HK-2 (cell line): ENCODE data around the gene TAGAP.

Source experiments
- DNase-seq: peaks from one replicate; pipeline ENCODE4 v3.0.0-alpha.2; 2018; ENCODE audit not compliant: unreplicated experiment

TAGAP gene

DNA sequence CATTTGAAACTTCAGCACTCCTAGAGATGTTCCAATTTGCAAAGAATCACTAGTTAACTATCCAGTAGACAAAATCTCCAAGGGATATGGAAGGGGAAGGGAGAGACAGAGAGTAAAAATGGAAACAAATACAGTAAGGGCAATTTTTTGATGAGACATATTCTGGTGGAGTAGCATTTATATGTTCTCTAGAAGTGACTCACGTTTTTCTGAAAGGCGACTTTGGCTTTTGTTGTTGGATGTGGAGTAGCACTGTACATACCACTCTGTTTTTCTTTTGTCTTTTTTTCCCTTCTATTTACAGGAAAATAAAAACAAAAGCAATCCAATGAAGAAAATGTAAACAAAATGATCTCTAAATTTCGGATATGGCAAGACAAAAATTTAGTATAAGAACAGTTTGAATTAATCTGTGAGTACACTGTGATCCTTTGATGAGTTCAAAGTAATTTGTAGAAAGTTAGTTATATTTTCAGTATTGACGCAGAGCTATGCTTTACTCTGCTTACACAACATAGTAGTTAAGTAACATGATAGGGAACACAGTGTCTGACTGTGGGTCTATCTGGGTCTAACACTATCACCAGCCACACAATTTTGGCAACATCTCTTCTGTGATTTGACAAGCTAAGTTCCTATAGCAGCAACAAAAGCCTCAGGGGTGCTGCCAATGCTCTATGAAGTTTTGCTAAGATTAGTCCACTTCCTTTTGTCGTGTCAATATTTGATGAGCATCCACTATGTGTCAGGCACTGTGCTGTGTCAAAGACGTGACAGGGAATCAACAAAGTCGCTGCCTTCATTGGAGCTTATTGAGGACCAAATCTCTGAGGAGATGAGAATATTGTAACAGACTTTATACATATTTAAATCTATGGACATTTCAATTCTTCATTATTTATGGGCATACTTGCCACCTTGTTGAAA, 27.3 kb upstream of the TAGAP start:
- DNase-seq, result no peak

DNA sequence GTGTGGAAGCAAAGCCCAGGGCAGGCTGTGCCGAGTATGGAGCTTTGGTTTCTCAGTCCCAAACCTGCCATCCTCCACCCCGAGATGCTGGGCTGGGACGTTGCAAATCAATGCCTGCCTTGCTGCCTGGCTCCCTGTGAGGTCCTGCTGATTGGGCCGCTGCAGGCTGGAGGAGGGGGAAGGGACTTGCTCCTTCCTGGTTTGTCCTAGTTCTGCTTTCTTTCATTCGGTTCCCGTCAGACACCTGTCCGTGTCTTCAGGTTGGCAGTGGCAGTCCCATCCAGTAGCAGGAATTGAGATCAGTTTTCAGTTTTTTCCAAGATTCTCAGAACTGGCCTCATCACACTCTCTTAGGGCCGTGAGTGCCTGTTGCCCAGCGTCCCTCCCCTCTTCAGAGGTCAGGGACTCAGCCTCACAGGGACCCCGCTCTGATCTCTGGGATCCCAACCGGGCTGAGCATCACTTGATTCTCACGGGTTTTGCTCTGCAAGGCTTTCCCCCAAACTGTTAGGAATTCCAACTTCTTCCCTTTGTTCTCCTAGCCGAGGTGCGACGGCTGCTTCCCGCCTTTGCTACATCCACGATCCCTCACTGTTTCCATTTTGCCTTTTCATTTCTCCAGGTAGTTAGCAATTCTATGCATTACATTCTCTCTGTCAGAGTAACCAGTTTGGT, 24.2 kb upstream of the TAGAP start:
- no peak for DNase-seq

DNA sequence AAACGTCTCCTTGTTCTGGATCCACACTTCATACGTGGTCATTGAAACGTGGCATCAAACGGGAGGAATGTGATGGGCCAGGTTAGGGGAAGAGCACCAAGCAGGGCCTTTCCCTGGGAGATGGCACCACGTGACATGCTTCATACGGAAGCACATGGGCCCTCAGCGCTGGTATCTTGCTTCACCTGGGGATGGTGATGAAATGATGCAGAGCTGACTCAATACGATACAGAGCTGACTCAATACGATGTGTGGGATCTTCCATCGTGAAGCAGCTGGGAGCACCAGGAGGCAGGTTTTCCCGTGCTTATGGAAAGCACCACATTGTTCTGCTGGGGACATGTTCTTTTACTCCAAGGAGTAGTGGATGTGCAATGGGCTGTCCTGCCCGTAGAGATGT, 22.5 kb upstream of the TAGAP start:
- DNase-seq, result no peak

DNA sequence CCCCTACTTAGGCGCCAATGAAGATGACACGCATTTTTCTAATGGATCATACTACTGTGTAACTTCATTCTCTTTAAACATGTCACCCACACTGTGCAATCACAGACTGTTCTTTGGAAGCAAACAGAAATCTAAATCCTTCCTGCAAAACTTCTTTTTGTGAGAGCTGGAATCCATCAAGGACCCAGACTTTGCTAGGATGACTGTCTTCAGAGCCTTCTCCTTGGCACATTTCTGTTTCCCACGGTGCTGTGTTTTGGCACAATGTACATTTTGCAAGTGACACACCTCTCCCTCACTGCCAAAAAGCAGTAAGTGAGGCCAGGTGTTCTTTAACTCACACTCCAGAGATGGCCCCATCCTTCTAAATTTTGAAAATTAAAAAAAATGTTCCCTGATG, 21.7 kb upstream of the TAGAP start:
- DNase-seq, result no peak

DNA sequence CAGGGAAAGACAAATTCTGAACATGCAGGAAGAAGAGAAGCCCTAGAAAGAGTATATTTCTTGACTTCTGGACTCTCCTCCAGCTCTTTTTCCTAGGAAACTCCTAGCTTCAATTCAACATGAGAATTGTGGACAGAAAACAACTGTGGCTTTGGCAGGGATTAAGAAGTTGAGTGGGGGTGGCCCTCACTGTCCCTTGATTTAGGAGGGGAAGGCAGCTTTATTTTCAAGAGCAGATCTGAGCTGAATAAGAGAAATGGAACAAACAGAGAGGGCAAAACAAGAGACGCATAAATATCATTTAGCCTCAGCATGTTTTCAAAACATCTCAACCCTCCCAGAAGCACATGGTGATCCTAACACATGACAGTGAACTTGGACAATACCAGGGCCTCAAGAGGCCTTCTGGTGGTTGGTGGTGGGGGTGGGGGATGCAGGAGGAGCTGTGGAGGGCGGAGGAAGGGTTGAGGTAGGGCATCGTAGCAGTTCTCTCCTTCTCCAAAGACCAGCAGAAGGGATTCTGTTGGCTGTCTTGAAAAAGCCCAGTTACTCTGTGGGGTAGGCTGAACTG, 21.1 kb upstream of the TAGAP start:
- DNase-seq, result no peak

DNA sequence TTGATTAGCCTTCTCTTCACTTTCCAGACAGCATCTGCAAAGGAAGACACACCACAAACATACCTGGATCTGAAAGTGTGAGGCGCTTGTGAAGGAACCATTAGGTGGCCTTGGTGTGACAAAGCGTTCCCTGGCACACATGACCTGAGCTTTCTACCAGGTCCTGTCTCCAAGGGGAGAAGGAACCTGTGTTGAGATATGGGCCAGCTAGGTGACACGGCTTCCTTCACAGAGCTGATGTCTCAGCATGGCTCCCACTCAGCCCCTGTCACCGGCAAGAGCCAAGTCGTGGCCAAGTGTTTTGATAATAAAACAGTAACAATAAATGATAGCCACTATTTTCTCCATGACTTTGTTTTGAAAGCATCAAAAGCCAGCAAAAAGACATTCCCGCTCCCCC, 20.3 kb upstream of the TAGAP start:
- no peak for DNase-seq

DNA sequence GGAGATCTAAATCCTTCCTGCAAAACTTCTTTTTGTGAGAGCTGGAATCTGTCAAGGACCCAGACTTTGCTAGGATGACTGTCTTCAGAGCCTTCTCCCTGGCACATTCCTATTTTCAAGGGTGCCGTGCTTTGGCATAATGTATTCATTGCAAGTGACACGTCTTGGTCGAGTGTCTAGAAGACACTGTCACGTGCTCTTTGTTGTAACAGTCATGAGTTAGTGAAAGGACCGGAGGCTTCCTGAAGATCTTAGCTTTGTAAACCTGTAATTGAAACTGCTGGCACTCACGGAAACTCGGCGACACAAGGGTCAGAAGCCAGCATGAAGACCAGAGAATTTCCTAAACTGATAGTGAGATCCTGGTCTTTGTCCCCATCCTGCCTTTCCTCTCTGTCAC, 19.7 kb upstream of the TAGAP start:
- no peak for DNase-seq

DNA sequence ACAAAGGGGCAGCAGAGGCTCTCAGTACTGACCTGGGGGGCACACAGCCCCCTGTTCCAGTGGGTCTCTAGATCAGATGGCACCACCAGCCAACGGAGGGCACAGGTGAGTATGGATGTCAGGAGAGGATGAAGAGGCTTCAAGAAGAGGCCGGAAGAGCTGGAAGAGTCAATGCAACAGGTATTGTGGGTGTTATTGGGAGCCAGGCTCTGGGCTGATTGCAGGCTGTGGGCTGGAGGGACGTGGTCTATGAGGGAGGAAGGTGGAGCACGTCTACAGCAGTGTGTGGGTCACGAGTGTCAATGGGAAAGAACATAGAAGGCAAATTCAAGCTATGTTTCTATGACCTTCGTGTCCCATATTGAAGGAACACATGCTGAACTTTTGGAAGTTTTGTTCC, 18.8 kb upstream of the TAGAP start:
- DNase-seq, result no peak

DNA sequence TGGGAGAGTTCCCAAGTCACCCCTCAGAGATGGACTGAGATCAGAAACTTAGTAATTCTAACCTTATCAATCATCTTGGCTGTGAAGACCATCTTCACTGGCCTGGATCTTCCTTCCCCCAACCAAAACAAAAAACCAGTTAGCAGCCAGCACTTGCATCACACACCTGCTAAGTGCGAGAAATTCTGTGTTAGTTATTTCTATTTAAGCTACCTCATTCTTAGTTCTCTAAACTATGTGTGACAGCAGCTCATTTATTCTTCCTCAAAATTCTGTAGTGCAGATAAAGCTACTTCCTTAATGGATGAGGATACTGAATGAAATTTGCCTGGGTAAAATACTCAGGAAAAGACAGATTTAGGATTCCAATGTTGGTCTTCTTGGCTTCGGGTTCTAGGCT, 18.2 kb upstream of the TAGAP start:
- DNase-seq, result no peak

DNA sequence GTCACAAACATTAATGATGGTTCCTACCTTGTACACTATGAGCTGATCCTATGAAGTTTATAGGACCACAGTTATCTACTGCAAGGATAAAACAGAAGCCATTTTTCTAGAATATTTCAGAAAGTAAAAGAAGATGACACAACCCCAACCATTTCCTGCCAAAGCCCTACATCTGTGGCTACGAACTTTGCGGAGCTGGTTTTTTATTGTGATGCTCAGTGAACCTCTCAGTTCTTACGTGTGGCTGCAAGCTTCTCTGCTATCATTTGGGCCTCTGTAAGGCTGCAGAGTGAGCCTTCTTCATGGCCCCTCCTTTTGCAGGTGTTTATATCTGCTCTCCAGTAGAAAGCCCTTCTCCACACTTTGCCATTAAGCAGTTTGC, 17.8 kb upstream of the TAGAP start:
- DNase-seq, result no peak

DNA sequence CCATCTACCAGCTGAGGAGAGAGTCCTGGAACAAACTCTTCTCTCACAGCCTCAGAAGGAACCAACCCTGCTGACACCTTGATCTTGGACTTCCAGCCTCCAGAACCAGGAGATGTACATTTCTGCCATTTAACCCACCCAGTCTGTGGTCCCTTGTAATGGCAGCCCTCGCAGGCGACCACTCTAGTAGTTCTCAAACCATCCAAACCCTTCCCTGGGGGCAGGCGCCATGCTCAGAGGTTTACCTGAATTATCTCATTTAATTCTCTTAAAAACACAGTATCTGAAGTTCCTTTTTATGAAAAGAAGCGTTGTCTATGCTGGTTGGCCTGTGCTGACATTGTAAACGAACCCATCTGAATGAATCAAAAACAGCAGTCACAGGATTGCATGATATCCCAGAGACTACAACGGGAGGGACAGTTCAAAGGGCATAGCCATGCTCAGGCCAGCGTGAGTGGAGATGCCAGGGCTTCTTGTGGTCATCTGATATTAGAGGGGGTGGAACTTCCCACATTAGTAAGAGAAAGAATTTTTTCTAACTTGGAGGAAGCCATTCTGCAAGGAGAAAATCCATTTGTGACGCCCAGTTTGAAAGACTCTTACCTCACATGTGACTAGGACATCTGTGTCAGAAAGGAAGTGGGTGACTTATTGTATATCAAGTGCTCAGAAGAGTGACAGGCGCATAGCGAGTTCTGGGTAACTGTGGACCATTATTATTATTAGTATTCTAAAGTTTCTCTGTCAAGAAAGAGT, 17.2 kb upstream of the TAGAP start:
- DNase-seq, result no peak

DNA sequence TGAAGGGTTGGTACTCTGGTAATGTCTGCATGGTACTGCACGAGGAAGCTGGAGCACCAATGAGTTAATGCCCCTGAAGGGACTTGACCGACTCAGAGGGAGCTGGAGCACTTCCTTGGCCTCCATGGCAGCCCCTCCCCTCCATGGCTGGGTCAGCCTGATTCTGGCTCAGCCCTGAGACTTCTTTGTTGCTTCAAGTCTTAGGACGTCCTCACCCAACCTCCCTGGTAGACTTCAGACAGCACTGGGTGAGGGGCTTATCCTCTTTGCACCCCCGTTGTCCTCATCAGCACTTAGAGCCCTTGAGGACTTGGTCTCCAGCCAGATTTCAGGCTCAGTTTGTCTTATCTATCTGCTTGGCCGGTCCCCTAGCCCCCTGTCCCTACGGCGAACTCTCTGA, 16.4 kb upstream of the TAGAP start:
- no peak for DNase-seq

DNA sequence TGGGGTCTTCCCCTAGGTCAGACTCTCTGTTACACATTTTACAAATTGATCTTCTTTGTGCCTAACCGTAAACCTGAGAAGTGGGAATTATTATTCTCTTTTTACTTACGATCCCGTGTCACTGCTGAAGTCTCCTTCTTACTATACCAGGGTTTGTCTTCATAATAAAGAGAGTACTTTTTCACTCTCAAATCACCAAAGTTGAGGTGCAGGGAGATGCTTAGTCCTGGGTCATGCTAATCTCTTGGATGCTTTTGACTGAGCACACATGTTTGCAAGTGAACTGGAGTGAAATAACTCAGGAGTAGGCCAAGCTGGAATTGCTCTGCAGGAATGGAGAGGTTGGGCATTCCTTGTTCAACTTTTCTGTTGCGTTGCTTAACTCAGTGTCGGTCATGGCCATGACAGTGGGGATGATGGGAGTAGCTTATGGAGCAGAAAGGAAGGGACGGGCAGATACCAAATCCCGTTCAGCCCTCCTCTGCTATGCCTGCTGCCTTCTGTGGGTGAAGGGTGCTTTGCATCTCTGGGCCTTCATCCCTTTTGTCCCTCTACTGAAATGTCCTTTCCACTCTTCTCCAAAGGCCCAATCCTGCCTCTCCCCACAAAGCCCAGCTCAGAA, 15.2 kb upstream of the TAGAP start:
- no peak for DNase-seq

DNA sequence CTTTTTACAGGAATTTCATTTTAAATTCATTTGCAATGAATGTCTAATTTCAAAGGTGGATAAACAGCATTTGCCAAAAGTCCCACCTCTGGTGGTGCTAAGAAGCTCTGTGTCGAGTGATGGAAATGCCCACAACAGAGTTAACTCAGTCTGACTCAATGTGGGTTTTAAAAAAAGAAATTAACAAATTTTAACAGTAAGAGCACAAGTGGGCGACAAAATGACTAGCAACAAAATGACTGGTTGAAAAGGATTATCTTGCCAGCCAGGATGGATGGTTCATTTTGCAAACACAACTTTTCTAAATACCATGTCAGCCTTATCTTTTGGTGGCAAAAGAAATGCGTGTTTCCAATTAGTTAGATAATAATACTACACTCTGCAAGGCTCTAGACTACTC, 14.3 kb upstream of the TAGAP start:
- DNase-seq, result no peak

DNA sequence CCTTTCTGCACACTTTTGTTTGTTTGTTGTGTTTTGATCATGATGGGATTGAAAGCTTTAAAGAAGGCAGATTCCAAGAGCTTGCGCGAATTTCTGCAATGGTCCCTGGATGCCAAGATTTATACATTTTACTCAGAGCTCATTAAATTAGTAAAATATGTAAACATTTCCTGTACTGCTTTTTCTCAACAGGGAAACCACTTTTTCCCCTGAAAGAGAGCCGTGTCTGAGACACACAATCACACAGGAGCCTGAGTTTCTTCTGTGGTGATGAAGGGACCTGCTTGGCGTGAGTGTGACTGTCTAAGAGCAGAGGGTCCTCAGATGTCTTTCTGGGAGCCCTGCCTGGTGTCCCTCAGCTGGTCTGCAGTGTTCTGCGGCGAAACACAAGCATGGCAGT, 12.1 kb upstream of the TAGAP start:
- no peak for DNase-seq

DNA sequence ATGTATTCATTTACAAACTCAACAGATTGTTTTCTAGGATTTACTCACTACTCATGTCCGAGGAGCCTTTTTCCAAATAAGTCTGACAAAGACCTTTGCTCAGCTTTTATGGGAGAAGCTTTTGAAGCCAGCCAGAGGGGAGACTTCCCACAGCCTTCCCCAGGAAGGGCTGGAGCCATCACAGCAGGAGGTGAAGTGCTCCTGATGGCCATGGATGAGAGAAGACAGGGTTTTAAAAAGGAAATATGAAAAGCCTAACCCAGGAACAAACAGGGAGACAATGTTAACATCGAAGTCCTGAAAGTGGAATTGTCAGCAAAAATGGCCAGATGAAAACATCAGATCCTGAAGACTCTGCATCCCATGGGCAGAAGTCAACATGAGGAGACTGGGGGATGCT, 11.6 kb upstream of the TAGAP start:
- DNase-seq, result no peak

DNA sequence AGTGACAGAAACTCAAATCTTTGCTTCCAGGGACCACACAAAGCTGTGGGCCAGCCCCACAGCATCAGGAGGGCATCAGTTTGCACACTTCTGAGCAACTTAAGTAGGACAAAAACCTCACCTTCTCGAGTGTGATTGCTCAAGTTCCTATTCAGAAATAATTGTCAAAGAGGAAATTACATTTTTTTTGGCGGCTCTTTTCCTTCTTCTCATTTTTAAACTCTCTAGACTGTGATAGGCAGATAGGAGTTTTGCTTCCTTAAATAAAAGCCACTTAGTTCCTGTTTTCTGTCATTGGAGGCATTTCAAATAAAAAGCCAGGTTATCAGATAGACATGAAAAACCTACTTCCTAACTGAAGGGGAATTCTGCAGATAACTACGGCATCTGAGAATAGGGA, 11.2 kb upstream of the TAGAP start:
- DNase-seq, result no peak

DNA sequence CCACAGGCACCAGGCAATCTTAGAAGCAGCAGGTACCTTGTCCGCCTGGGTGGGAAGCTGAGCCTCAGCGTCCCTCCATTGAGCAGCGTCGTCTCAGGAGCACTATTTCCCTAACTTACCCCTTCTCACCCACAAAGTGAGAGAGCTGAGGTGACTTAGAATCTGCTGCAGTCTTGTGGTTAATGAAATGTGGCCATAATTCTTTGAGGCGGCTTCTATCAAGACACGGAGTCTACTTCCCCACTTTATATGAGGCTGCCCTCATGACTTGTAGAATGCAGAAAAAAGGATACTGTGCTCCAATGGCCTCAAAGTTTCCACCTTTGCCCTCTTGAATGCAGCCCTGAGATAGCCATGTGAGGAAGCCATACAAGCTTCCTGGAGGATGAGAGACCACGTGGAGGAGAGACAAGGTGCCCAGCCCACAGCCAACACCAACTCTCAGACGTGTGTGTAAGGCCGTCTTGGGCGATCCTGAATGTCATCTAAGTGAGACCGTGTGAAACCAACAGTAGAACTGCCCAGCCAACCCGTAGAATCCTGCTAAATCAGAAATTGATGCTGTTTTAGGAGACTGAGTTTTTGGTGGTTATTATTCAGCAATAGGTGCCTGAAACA, 9.1 kb upstream of the TAGAP start:
- no peak for DNase-seq

DNA sequence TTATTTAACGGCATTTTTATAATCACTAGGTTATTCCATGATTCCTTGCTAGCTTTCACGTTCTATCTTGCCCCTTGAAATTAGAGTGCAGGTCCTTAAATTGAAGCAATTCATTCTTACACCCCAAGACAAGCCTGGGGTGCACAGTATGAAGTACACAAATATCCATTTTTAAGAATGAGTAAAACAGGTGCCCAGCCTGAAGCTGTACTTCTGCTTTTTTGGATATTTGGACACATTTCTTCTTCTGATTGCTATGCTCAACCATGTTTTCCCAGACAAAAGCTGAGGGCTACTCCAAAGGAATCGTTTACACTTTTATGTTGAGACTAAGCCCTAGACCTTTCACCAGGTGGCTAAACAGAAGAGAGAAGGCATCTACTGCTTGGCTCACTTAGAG, 7.9 kb upstream of the TAGAP start:
- no peak for DNase-seq

DNA sequence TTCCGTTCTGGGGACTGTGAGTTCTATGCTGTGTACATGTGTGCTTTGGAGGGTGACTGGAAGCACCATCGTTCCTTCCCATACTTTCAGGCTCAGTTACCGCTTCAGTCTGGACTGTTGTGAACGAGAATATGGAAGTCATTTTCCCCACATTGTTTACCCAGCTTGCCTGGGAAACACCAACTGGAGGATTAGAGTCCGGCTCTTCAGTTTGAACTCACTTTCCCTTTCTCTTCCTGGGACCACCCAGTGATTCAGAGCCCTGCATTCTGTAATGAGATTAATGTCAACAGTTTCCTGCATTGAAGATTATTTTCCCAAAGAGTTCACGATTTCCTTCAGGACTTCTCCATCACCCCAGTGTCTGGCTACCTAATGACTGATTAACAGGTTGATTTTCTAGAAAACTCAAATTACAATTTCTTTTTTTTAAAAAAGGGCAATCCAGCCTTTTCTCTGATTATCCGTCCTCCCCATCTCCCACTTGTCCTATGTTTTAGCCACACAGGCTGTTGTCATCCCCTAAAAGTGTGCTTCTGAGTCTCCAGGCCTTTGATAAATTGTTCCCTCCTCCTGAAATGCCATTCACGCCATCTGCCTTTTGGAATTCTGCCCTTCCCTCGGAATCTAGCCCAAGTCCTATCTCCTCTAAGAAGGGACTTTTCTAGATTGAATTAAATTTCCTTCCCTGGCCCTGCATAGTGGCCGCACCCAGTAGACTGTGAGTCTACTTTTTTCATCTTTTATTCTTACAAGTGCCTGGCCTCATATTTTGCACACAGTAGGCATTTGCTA, 3.3 kb upstream of the TAGAP start:
- DNase-seq, result no peak

DNA sequence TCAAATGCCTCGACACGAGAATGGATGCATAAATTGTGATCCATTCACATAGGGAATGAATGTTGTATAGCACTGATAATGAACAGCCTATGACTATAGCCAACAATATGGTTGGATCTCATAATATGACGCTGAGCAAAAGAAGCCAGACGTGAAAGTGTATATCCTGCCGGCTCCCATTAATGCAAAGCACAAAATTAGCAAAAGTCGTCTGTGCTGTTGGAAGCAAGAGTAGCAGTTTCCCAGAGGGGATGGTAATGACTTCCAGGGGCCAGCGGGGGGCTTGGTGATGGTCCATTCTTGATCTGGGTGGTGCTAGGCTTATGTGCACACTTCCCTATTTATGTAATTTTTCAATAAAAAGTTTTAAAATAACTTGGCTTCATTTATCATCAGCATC, 1.0 kb upstream of the TAGAP start:
- DNase-seq, result no peak
